WTC11 (cell line): ENCODE measurements around the gene OLFML3.

ENCODE experiments used
- CREB1 ChIP-seq: sonication (generic); formaldehyde crosslinking; IDR thresholded peaks from 2 replicates; pipeline ENCODE4 v1.8.0; 2023; ENCODE audit warnings: mild to moderate bottlenecking, missing genetic modification reagents
- CTCF ChIP-seq: fragments of 200-600 bp; IDR thresholded peaks from 2 replicates; pipeline ENCODE4 v1.8.0; 2022; ENCODE audit warnings: antibody characterized with exemption
- E2F5 ChIP-seq: sonication (generic); formaldehyde crosslinking; IDR thresholded peaks from 2 replicates; pipeline ENCODE4 v1.8.1; 2022; ENCODE audit warnings: mild to moderate bottlenecking, moderate library complexity, missing genetic modification reagents
- JAZF1 ChIP-seq: fragments of 250-450 bp; sonication (Bioruptor Pico); IDR thresholded peaks from 2 replicates; pipeline ENCODE4 v1.9.0; 2021; ENCODE audit warnings: moderate library complexity, mild to moderate bottlenecking, inconsistent platforms
- NFYB ChIP-seq: sonication (generic); formaldehyde crosslinking; conservative IDR thresholded peaks from 2 replicates; pipeline ENCODE4 v1.8.0; 2022; ENCODE audit warnings: low read depth, missing genetic modification reagents
- RELA ChIP-seq: sonication (generic); formaldehyde crosslinking; IDR thresholded peaks from 2 replicates; pipeline ENCODE4 v1.8.1; 2022; ENCODE audit warnings: missing genetic modification reagents, mild to moderate bottlenecking, borderline replicate concordance
- TEAD4 ChIP-seq: sonication (generic); formaldehyde crosslinking; IDR thresholded peaks from 2 replicates; pipeline ENCODE4 v1.8.0; 2022; ENCODE audit warnings: mild to moderate bottlenecking, missing genetic modification reagents
- TP53 ChIP-seq: sonication (generic); formaldehyde crosslinking; IDR thresholded peaks from 2 replicates; pipeline ENCODE4 v1.8.1; 2023; ENCODE audit warnings: mild to moderate bottlenecking, missing genetic modification reagents
- ZNF121 ChIP-seq: sonication (generic); formaldehyde crosslinking; IDR thresholded peaks from 2 replicates; pipeline ENCODE4 v1.8.0; 2023; ENCODE audit warnings: missing genetic modification reagents
- TF ChIP-seq, protein P1 (sequence below): sonication (generic); formaldehyde crosslinking; conservative IDR thresholded peaks from 2 replicates; pipeline ENCODE4 v1.8.1; 2022; ENCODE audit warnings: mild to moderate bottlenecking, missing genetic modification reagents
- TF ChIP-seq, protein P2 (sequence below): sonication (generic); formaldehyde crosslinking; IDR thresholded peaks from 2 replicates; pipeline ENCODE4 v1.8.0; 2022; ENCODE audit warnings: mild to moderate bottlenecking, missing genetic modification reagents
- TF ChIP-seq, protein P3 (sequence below): sonication (generic); formaldehyde crosslinking; IDR thresholded peaks from 2 replicates; pipeline ENCODE4 v1.8.0; 2022; ENCODE audit warnings: mild to moderate bottlenecking, missing genetic modification reagents

DNA sequence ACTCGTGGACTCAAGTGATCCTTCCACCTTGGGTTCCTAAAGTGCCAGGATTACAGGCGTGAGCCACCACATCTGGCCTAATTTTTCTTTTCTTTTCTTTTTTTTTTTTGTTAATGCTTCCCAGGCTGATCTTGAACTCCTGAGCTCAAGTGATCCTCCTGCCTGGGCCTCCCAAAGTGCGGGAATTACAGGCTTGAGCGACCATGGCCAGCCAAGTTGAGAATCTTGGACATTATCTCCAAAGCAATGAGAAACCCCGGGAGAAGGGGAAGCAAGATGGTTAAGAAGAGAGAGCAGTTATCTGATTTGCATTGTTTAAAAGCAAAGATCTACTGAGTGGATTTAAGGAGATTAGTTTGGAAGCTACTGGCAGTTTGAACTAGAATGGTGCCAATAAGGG is 41.1 kb upstream of the OLFML3 start:
- no peak for TF ChIP-seq E2F5
- no peak for TF ChIP-seq CREB1 (CRISPR knock-in tag)
- TF ChIP-seq TEAD4 (CRISPR knock-in tag), result no peak
- TF ChIP-seq JAZF1 (CRISPR knock-in tag), result no peak
- no peak for TF ChIP-seq CTCF
- no peak for TF ChIP-seq TP53 (CRISPR knock-in tag)
- TF ChIP-seq RELA (CRISPR knock-in tag), result no peak
- no peak for TF ChIP-seq NFYB (CRISPR knock-in tag)
- TF ChIP-seq, protein P1, sequence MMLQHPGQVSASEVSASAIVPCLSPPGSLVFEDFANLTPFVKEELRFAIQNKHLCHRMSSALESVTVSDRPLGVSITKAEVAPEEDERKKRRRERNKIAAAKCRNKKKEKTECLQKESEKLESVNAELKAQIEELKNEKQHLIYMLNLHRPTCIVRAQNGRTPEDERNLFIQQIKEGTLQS, result no peak
- no peak for TF ChIP-seq ZNF121
- TF ChIP-seq, protein P2, sequence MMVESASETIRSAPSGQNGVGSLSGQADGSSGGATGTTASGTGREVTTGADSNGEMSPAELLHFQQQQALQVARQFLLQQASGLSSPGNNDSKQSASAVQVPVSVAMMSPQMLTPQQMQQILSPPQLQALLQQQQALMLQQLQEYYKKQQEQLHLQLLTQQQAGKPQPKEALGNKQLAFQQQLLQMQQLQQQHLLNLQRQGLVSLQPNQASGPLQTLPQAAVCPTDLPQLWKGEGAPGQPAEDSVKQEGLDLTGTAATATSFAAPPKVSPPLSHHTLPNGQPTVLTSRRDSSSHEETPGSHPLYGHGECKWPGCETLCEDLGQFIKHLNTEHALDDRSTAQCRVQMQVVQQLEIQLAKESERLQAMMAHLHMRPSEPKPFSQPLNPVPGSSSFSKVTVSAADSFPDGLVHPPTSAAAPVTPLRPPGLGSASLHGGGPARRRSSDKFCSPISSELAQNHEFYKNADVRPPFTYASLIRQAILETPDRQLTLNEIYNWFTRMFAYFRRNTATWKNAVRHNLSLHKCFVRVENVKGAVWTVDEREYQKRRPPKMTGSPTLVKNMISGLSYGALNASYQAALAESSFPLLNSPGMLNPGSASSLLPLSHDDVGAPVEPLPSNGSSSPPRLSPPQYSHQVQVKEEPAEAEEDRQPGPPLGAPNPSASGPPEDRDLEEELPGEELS (CRISPR knock-in tag), result no peak
- TF ChIP-seq, protein P3, sequence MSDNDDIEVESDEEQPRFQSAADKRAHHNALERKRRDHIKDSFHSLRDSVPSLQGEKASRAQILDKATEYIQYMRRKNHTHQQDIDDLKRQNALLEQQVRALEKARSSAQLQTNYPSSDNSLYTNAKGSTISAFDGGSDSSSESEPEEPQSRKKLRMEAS, result no peak
